ENCODE data around the gene RPS6KA4. TPM values are rescaled to one million over a fixed set of nuclear protein-coding genes. Genes with fewer than 3 reads are reported as not detected.

Gene RPS6KA4
- polyA plus RNA-seq, 1 of the 3 experiments (the other 2 are of a cell fraction) = 43.4 TPM

- POLR2A ChIA-PET = no interaction called here
- WGBS (ENCODE audit: low lambda C conversion rate) = 92% methylated on average over 2 of the region's 2 CpGs
- H3K36me3 ChIP-seq (replicated peaks in 1 of 2; ENCODE audit: control insufficient read depth in 1 of 2, insufficient read depth in 2 of 2, low read length in 1 of 2) = no peaks in the 10 kb centered on the region
Measured at GRCh38 chr11:64407630-64408029, 48.7 kb downstream of the RPS6KA4 start.

GRCh38 chr11:64409278-64409677 lies 50.3 kb downstream of the RPS6KA4 start:
- Histone ChIP-seq H3K4me2 (no peak overlapping the region), H4K20me1 (ENCODE audit: insufficient read depth) (no peaks in the 10 kb centered on the region), H3K36me3 (replicated peaks in 1 of 2; ENCODE audit: control insufficient read depth in 1 of 2, insufficient read depth in 2 of 2, low read length in 1 of 2) (no peaks in the 10 kb centered on the region), H3K4me1 (ENCODE audit: control insufficient read depth in 1 of 2, insufficient read depth in 2 of 2, low read depth in 1 of 2, low read length in 1 of 2) (peaks cover 0 to 8% of the 10 kb centered on the region in 2 experiments; a peak in 1 of 4 replicates), H3K79me2 (ENCODE audit: insufficient read depth) (no peaks in the 10 kb centered on the region), H3K9me3 (no peaks in the 10 kb centered on the region), H3K27me3 (ENCODE audit: insufficient read depth) (peaks cover 6% of the 10 kb centered on the region), H3K4me3 (ENCODE audit: low read depth in 2 of 2, low read length in 1 of 2) (no peak overlapping the region), H3K9ac (no peak overlapping the region), H3F3A (replicated peaks; ENCODE audit: insufficient read depth) (no peaks in the 10 kb centered on the region), H3K9me2 (no peaks in the 10 kb centered on the region), H3K27ac (ENCODE audit: low read depth in 2 of 2, low read length in 1 of 2) (no peak overlapping the region), H2AFZ (ENCODE audit: low read depth) (no peak overlapping the region)
- WGBS (ENCODE audit: low lambda C conversion rate) = 84% methylated on average over 9 of the region's 20 CpGs
- ChIA-PET POLR2A (no interaction called here), CTCF (interaction anchor here (2.5 kb wide), 1 partner anchor 40 kb away, joined by 10 read pairs; no protein-coding TSS in a partner anchor)
- TF ChIP-seq RFX5 (IDR thresholded peaks at IDR 0.05; ENCODE audit: low read length) (no peak), ELF1 (IDR thresholded peaks at IDR 0.05) (no peak), MEF2A (IDR thresholded peaks at IDR 0.05; ENCODE audit: borderline replicate concordance, low read depth) (no peak), POLR2AphosphoS5 (IDR thresholded peaks at IDR 0.05; ENCODE audit: low read depth, low read length) (no peak), GATA2 (CRISPR knock-in tag; IDR thresholded peaks at IDR 0.05) (no peak), PBX3 (IDR thresholded peaks at IDR 0.05) (no peak), CHD2 (IDR thresholded peaks at IDR 0.05; ENCODE audit: low read length, partially characterized antibody) (no peak), RCOR1 (IDR thresholded peaks at IDR 0.05; ENCODE audit: low read length) (no peak), TCF12 (IDR thresholded peaks at IDR 0.05) (no peak), SIN3A (IDR thresholded peaks at IDR 0.05; ENCODE audit: borderline replicate concordance, low read depth, low read length) (no peak), MAX (IDR thresholded peaks at IDR 0.05; ENCODE audit: low read depth) (no peak), NFIC (IDR thresholded peaks at IDR 0.05; ENCODE audit: borderline replicate concordance) (no peak), NRF1 (IDR thresholded peaks at IDR 0.05; ENCODE audit: low read depth, low read length) (no peak), FOXM1 (IDR thresholded peaks at IDR 0.05; ENCODE audit: low read depth) (no peak), EP300 (IDR thresholded peaks at IDR 0.05; ENCODE audit: borderline replicate concordance in 1 of 2, low read depth in 1 of 2, low read length in 1 of 2) (no peak), RAD21 (IDR thresholded peaks at IDR 0.05; ENCODE audit: low read length) (no peak), SMC3 (IDR thresholded peaks at IDR 0.05; ENCODE audit: low read depth, low read length) (no peak)
- DNase-seq = no peak

More at GRCh38 chr11:64407630-64408029, 48.7 kb downstream of the RPS6KA4 start:
- H3K9me2 ChIP-seq = no peaks in the 10 kb centered on the region
- no peak overlapping the region for H3K9ac ChIP-seq
- CTCF ChIA-PET = interaction anchor here (0.9 kb wide), 1 partner anchor 41 kb away, joined by 3 read pairs; no protein-coding TSS in a partner anchor
- no peaks in the 10 kb centered on the region for H3K79me2 ChIP-seq (ENCODE audit: insufficient read depth)
- no peak overlapping the region for H2AFZ ChIP-seq (ENCODE audit: low read depth)
- H3K4me3 ChIP-seq (ENCODE audit: low read depth in 2 of 2, low read length in 1 of 2) = no peak overlapping the region
- H3K4me2 ChIP-seq = no peak overlapping the region
- no peak overlapping the region for H3K27ac ChIP-seq (ENCODE audit: low read depth in 2 of 2, low read length in 1 of 2)
- no peaks in the 10 kb centered on the region for H3F3A ChIP-seq (replicated peaks; ENCODE audit: insufficient read depth)
- peaks cover 0 to 8% of the 10 kb centered on the region in 2 experiments; a peak in 1 of 4 replicates for H3K4me1 ChIP-seq (ENCODE audit: control insufficient read depth in 1 of 2, insufficient read depth in 2 of 2, low read depth in 1 of 2, low read length in 1 of 2)
- TF ChIP-seq CTCF (IDR thresholded peaks at IDR 0.05) (no peak), SIN3A (IDR thresholded peaks at IDR 0.05; ENCODE audit: borderline replicate concordance, low read depth, low read length) (no peak), JUND (IDR thresholded peaks at IDR 0.05) (no peak), TCF12 (IDR thresholded peaks at IDR 0.05) (no peak), YY1 (IDR thresholded peaks at IDR 0.05; ENCODE audit: low read depth) (no peak), RAD21 (IDR thresholded peaks at IDR 0.05; ENCODE audit: low read length) (no peak)
- DNase-seq = no peak
- H4K20me1 ChIP-seq (ENCODE audit: insufficient read depth) = no peaks in the 10 kb centered on the region
- H3K27me3 ChIP-seq (ENCODE audit: insufficient read depth) = peaks cover 19% of the 10 kb centered on the region
- H3K9me3 ChIP-seq = no peaks in the 10 kb centered on the region

Data from SK-N-SH (cell line).